ENCODE data around the gene KDM7A. TPM values are rescaled to one million over a fixed set of nuclear protein-coding genes. Genes with fewer than 3 reads are reported as not detected.

Gene KDM7A
- total RNA-seq, 4 donors from 2014 or later, result 15.3 to 34.5 (median 23.2) TPM

- Histone ChIP-seq H3K4me3 (peak overlapping the region; percentile 49 to 84 (median 73)), H3K36me3 (peaks cover 0 to 4% (median 0%) of the 10 kb centered on the region in 3 donors), H3K9me3 (peaks cover 0 to 9% (median 0%) of the 10 kb centered on the region in 4 donors), H3K4me1 (peaks cover 0 to 42% (median 25%) of the 10 kb centered on the region in 4 donors), H3K27ac (peak overlapping the region; percentile 84 to 96 (median 88)), H3K27me3 (no peaks in the 10 kb centered on the region)
- TF ChIP-seq POLR2A (IDR thresholded peaks at IDR 0.05) (no peak), EP300 (IDR thresholded peaks at IDR 0.05) (no peak)
- 98 to 100% methylated on average over 2 of the region's 2 CpGs for WGBS, 2 donors
- DNase-seq (ENCODE audit: low spot score in 2 of 2), result no peak
These were observed 115.2 kb downstream of the KDM7A start for GRCh38 chr7:140061607-140061930.

- H3K4me3 ChIP-seq, result peak overlapping the region in 3 of 4 donors; percentile 49 to 84 (median 81)
These were observed 115.8 kb downstream of the KDM7A start for GRCh38 chr7:140060788-140061606.

GRCh38 chr7:140060243-140060630 is 116.5 kb downstream of the KDM7A start:
- WGBS, 2 donors, result 78 to 93% methylated on average over 3 of the region's 3 CpGs
- Histone ChIP-seq H3K27ac (peak overlapping the region in 3 of 4 donors; percentile 50 to 96 (median 89)), H3K4me3 (no peak overlapping the region), H3K27me3 (no peaks in the 10 kb centered on the region), H3K4me1 (peaks cover 0 to 42% (median 25%) of the 10 kb centered on the region in 4 donors), H3K36me3 (peaks cover 0 to 6% (median 0%) of the 10 kb centered on the region in 3 donors), H3K9me3 (no peaks in the 10 kb centered on the region)
- TF ChIP-seq POLR2A (IDR thresholded peaks at IDR 0.05) (no peak), CTCF (IDR thresholded peaks at IDR 0.05) (no peak), EP300 (IDR thresholded peaks at IDR 0.05) (no peak)
- no peak for DNase-seq (ENCODE audit: low spot score in 2 of 2)

More at GRCh38 chr7:140060788-140061606, 115.8 kb downstream of the KDM7A start:
- no peaks in the 10 kb centered on the region for H3K27me3 ChIP-seq
- H3K36me3 ChIP-seq, result peaks cover 0 to 6% (median 0%) of the 10 kb centered on the region in 3 donors
- H3K4me1 ChIP-seq, result peaks cover 0 to 42% (median 25%) of the 10 kb centered on the region in 4 donors
- TF ChIP-seq CTCF (IDR thresholded peaks at IDR 0.05) (no peak), POLR2A (IDR thresholded peaks at IDR 0.05) (no peak)
- peak in 1 of 2 donors; percentile 48 for DNase-seq (ENCODE audit: low spot score in 2 of 2)
- peak overlapping the region; percentile 84 to 96 (median 88) for H3K27ac ChIP-seq
- peaks cover 0 to 4% (median 0%) of the 10 kb centered on the region in 4 donors for H3K9me3 ChIP-seq
- 74 to 84% methylated on average over 11 of the region's 11 CpGs for WGBS, 2 donors

- Histone ChIP-seq H3K9me3 (no peaks in the 10 kb centered on the region), H3K4me3 (no peak overlapping the region), H3K4me1 (peaks cover 0 to 42% (median 25%) of the 10 kb centered on the region in 4 donors), H3K27me3 (no peaks in the 10 kb centered on the region), H3K27ac (peak overlapping the region in 3 of 4 donors; percentile 50 to 96 (median 89)), H3K36me3 (peaks cover 0 to 10% (median 0%) of the 10 kb centered on the region in 3 donors)
- WGBS, 2 donors, result 71 to 72% methylated on average over 12 of the region's 12 CpGs
- no peak for DNase-seq (ENCODE audit: low spot score in 2 of 2)
- TF ChIP-seq POLR2A (IDR thresholded peaks at IDR 0.05) (no peak), CTCF (IDR thresholded peaks at IDR 0.05) (no peak), EP300 (IDR thresholded peaks at IDR 0.05) (no peak)
These were observed 117.2 kb downstream of the KDM7A start for GRCh38 chr7:140059273-140060242.

GRCh38 chr7:140058517-140058916 is 118.3 kb downstream of the KDM7A start:
- no peak overlapping the region for H3K4me3 ChIP-seq
- H3K27ac ChIP-seq, result no peak overlapping the region
- WGBS, 2 donors, result 80 to 92% methylated on average over 7 of the region's 7 CpGs
- H3K4me1 ChIP-seq, result peaks cover 0 to 42% (median 25%) of the 10 kb centered on the region in 4 donors
- DNase-seq (ENCODE audit: low spot score in 2 of 2), result no peak
- H3K36me3 ChIP-seq, result peaks cover 0 to 19% (median 0%) of the 10 kb centered on the region in 3 donors
- no peaks in the 10 kb centered on the region for H3K9me3 ChIP-seq
- no peaks in the 10 kb centered on the region for H3K27me3 ChIP-seq
- no peak for TF ChIP-seq POLR2A (IDR thresholded peaks at IDR 0.05)
- no peak for TF ChIP-seq CTCF (IDR thresholded peaks at IDR 0.05)
- no peak for TF ChIP-seq EP300 (IDR thresholded peaks at IDR 0.05)

All from tibial nerve (tissue), 4 donors.